ENCODE measurements around the gene ITGA2. TPM values are rescaled to one million over a fixed set of nuclear protein-coding genes. Genes with fewer than 3 reads are reported as not detected.

The ITGA2 gene
- total RNA-seq, 4 donors from 2014 or later: 5.0 to 22.5 (median 17.4) TPM

DNA sequence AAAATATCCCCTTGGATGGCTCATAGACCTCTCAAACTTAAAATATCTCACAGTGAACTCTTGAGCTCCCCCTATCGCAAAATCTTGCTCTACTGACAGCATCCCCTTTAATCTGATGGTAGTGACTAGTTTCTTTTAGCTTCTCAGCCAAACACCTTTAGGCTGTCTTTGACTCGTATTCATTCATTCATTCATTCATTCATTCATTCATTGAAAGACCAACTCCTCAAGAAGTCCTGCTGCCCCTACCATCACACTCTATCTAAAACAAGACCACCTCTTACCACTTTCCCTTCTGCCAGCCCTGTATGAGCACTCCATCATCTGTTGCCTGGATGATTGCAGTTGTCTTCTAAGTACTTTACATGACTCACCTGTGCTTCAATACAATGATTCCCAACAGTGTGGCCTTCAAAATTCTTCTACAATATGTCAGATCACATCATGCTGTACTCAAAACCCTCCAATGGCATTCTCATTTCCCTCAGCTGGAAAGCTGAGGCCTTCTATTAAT is 46.8 kb downstream of the ITGA2 start:
- no peak for TF ChIP-seq POLR2A (IDR thresholded peaks at IDR 0.05)
- TF ChIP-seq, protein P1, sequence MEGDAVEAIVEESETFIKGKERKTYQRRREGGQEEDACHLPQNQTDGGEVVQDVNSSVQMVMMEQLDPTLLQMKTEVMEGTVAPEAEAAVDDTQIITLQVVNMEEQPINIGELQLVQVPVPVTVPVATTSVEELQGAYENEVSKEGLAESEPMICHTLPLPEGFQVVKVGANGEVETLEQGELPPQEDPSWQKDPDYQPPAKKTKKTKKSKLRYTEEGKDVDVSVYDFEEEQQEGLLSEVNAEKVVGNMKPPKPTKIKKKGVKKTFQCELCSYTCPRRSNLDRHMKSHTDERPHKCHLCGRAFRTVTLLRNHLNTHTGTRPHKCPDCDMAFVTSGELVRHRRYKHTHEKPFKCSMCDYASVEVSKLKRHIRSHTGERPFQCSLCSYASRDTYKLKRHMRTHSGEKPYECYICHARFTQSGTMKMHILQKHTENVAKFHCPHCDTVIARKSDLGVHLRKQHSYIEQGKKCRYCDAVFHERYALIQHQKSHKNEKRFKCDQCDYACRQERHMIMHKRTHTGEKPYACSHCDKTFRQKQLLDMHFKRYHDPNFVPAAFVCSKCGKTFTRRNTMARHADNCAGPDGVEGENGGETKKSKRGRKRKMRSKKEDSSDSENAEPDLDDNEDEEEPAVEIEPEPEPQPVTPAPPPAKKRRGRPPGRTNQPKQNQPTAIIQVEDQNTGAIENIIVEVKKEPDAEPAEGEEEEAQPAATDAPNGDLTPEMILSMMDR (IDR thresholded peaks at IDR 0.05): peak in 2 of 6 experiments; percentile 14 to 20
- Histone ChIP-seq H3K4me3 (no peak overlapping the region), H3K36me3 (no peaks in the 10 kb centered on the region), H3K27me3 (no peaks in the 10 kb centered on the region), H3K9me3 (no peaks in the 10 kb centered on the region), H3K27ac (no peak overlapping the region), H3K4me1 (peaks cover 0 to 26% (median 0%) of the 10 kb centered on the region in 4 donors)
- no peak for DNase-seq

DNA sequence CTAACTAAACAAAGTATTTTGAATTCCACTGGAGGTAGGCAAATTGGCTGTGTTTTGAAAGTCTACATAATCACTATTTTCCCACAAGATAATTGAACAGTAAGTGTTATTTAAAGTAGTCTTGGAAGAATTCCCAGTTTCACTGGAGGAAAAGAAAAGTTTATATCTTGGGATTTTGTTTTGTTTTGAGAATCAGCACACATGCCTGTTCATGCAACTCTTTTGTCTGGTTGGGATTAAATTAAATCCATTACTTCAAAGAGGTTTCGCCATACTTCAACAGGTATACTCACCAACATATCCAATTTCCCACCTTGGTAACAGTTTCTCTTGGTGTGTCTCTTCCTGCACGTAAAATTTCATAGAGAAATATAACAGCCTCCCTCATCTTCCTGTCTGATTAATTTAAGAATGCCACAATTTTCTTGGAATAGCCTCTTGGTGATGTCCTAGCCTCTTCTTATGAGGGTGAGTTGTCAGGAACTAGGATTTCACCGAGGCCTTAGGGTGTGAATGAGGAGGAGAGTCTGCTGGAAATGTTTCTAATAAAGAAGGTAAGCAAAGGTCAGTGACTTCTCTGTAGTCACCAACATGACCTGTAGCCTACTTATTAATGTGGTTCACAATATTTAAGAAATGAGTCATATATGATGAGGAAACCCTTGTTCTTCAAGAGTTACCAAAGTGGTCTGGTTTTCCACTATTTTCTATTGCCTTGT is 48.1 kb downstream of the ITGA2 start:
- Histone ChIP-seq H3K9me3 (no peaks in the 10 kb centered on the region), H3K27ac (peak overlapping the region in 2 of 4 donors; percentile 10 to 37), H3K27me3 (no peaks in the 10 kb centered on the region), H3K4me1 (peaks cover 0 to 13% (median 0%) of the 10 kb centered on the region in 4 donors), H3K36me3 (peaks cover 0 to under 1% (median 0%) of the 10 kb centered on the region in 3 donors), H3K4me3 (no peak overlapping the region)
- no peak for DNase-seq
- TF ChIP-seq POLR2A (IDR thresholded peaks at IDR 0.05): no peak
- TF ChIP-seq, protein P1 (IDR thresholded peaks at IDR 0.05): no peak

DNA sequence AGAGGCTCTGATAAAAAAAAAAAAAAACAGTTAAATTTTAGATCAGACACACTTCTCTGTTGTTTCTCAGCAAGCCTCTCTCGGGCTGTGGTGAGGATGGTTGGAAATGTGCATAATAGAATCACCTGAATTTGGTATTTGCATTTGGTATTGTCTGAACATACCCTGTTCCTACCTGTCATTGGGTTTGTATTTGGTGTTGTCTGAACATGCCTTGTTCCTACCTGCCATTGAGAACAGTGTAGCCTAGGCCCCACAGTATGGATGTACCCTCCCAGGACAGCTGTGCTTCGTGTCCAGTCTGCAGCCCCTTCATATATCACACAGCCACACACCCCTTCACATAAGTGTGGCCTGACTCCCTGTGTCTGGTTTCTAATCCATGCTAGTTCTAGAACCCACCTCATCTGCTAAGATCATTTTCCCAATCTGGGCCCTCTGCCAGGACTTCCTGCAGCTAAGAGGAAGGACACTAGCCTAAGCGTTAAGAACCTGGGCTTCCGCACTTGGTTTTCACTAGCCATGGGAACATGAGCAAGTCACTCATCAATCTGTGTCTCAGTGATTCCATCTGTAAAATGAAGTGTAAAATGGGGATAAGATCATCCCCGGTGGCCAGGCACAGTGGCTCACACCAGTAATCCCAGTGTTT is 49.2 kb downstream of the ITGA2 start:
- Histone ChIP-seq H3K27me3 (no peaks in the 10 kb centered on the region), H3K27ac (no peak overlapping the region)

DNA sequence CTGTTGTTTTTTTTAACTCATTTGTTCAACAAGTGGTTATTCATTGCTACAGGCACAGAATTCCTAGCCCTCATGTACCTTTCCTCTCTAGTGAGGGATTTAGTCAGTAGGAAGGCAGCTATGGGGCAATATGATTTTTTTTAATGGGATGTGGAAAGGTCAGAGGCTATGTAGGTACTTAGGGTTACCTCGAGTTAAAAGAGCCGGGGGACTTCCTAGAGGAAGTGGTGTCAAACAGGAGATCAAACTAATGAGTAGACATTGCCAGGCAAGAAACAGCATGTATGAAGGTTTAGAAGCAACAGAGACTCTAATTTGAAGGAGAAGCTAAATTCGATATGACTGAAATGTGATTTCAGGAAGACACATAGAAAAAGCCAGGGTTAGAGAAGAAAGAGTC is 50.7 kb downstream of the ITGA2 start:
- TF ChIP-seq, protein P1 (IDR thresholded peaks at IDR 0.05): no peak
- no peak for TF ChIP-seq POLR2A (IDR thresholded peaks at IDR 0.05)
- Histone ChIP-seq H3K27ac (no peak overlapping the region), H3K36me3 (peaks cover 0 to 5% (median 0%) of the 10 kb centered on the region in 3 donors)

More for the DNA sequence above, 49.2 kb downstream of the ITGA2 start:
- DNase-seq: no peak
- no peak for TF ChIP-seq POLR2A (IDR thresholded peaks at IDR 0.05)
- TF ChIP-seq, protein P1 (IDR thresholded peaks at IDR 0.05): no peak
- H3K9me3 ChIP-seq: no peaks in the 10 kb centered on the region
- H3K36me3 ChIP-seq: peaks cover 0 to 5% (median 0%) of the 10 kb centered on the region in 3 donors
- no peak overlapping the region for H3K4me3 ChIP-seq
- H3K4me1 ChIP-seq: peaks cover 0 to 8% (median 0%) of the 10 kb centered on the region in 4 donors

DNA sequence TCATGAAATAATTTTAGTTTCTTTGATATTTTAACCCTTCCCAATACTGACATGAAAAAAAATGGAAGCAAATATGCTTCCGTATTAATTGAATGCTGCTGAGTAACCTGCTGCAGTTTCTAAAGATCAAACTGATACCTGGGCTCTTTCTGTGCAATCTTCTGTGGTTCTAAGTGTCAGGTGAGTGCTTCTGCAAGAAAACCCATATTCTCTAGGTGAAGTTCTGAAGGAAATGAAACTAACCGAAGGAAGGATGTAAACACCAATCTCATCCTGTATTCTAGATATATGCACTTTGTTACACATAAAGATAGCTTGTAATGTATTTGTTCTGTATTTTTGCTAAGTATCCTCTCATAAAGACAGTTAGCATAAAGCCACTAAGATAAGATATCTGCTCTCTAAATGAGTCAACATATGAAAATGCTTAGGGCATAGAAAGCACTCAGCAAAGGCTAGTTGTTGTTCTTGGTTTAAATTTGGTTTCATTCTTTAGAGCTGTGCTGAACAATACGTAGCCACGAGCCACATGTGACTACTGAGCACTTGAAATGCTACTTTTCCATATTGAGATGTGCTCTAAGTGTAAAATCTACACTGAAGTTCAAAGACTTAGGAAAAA is 52.0 kb downstream of the ITGA2 start:
- Histone ChIP-seq H3K27ac (no peak overlapping the region), H3K36me3 (peaks cover 0 to 5% (median 0%) of the 10 kb centered on the region in 3 donors), H3K27me3 (no peaks in the 10 kb centered on the region), H3K4me3 (peak overlapping the region in 1 of 4 donors; percentile 6), H3K9me3 (no peaks in the 10 kb centered on the region), H3K4me1 (peaks cover 0 to 8% (median 0%) of the 10 kb centered on the region in 4 donors)
- no peak for DNase-seq
- TF ChIP-seq POLR2A (IDR thresholded peaks at IDR 0.05): no peak
- TF ChIP-seq, protein P1 (IDR thresholded peaks at IDR 0.05): no peak

More for the DNA sequence above, 50.7 kb downstream of the ITGA2 start:
- Histone ChIP-seq H3K27me3 (no peaks in the 10 kb centered on the region), H3K4me3 (no peak overlapping the region), H3K9me3 (no peaks in the 10 kb centered on the region), H3K4me1 (peaks cover 0 to 8% (median 0%) of the 10 kb centered on the region in 4 donors)
- no peak for DNase-seq

Measured in Peyer's patch (tissue), 4 donors.